ENCODE data around the gene PLCH2.

Gene PLCH2

DNA sequence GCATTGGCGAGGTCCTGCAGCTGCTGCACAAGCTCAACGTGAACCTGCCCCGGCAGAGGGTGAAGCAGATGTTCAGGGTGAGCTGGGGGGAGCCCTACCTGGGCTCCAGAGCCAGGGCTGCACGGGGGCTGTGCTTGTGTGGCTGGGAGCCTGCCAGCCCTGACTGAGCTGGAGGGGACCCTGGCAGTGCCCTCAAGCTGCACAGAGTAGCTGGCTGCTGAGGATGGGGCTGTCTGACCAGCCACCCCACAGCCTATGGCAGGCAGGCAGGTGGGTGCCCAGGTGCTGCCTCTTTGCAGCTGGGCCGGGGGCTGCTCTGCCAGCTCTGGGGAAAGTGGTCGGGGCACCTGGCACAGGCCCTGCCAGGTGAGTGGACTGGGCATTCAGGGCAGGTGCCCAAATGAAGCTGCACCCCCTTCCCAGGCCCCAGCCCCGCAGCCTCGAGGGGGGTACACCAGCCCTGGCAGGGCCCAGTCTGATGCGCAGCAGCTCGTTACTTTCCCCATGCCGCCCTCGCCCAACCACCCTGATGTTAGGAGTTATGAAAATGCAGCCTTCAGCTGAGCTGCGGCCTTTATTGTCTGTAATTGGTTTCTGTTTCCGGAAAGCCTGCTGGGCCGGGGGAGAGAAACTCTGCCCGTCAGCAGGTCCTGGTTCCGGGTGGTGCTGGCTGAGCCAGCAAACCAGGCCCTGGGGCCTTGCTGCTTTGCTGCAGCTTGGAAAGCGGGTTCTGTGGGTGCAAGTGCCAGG, 4.3 kb downstream of the PLCH2 start:
- no peak for DNase-seq

GRCh38 chr1:2480986-2481364, 4.9 kb downstream of the PLCH2 start:
- DNase-seq, result no peak

DNA sequence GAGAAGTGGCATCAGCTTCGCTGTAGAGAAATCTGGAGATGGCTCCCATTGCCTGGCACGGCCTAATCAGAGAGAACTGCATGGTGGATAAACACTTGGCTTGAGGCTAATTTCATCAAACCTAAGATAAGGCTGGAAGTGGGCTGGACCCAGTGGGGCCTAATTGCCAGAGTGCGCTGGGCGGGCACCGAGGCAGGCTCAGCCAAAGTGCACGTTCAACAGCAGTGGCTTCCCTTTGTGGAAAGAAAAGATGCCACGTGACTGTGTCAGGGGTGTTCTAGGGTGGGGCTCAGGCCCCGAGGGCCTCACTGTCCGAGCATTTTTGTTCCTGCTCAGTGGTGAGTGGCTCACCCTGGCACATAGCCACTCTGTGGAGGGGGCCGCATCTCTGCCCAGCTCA, 5.8 kb downstream of the PLCH2 start:
- no peak for DNase-seq

DNA sequence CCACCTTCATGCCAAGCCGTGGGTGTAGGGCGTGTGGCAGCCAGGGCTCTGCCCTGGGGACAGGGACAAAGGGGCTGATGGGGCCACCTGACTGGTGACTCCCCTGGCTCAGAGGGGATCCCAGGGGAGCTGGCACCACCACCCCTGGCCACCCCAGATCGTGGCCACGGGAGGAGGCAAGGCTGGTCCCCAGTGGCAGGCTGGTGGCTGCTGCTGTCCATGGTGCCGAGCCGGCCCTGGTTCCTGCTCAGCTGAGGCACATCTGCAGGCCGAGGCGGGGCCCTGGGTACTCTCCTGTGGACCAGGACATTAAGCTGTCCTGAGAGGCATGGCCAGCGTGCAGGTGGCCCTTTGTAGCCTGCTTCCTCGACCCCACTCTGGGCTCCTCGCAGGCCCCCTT, 6.5 kb downstream of the PLCH2 start:
- DNase-seq, result no peak

DNA sequence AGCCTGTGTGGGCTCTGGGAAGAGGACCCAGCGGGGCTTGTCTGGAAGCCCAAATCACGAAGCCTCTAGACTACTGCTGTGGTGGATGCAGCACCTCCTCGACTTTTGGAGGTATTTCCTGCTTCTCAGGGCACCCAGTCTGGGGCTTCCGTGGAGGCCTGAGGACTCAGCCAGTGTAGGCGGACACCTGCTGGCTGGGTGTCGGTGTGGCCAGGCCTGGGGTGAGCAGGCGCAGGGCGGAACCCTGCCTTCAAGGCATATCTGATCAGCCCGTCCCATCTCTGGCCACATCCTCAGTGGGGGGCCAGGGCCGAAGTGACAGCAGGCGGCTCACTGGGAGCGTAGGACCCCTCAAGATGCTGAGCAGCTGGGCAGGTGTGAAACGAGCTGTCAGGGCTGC, 6.9 kb downstream of the PLCH2 start:
- no peak for DNase-seq

DNA sequence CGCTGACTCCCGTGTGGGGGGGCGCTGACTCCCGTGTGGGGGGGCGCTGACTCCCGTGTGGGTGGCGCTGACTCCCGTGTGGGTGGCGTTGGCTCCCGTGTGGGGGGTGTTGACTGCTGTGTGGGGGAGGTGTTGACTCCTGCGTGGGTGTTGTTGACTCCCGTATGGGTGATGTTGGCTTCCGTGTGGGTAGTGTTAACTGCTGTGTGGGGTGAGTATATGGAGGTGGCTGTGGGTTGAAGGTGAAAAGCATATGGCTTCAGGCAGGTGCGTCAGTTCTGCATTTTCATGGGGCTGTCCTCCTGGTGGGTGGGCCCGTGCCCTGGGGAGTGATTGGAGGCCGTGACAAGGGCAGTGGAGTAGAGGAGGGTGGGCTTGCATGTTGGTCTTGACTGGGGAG, 7.9 kb downstream of the PLCH2 start:
- no peak for DNase-seq

DNA sequence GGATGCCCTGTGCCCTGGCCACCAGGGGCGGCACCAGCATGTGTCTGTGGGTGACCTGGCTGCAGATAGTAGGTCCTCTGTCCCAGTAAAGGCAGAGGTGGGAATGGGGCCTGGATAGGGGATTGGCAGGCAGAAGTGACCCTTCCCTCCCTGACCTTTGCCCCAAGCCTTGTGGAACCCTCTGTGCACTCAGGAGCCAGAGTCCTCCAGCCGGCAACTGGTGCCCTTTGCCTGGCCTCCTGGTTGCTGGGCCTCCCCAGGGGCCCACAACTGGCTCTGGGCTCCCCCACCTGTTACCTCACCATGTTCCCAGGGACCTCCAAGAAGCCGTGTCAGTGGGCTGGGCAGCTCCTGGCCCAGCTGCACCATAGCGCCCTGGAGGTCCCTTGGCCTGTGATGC, 10.0 kb downstream of the PLCH2 start:
- no peak for DNase-seq

DNA sequence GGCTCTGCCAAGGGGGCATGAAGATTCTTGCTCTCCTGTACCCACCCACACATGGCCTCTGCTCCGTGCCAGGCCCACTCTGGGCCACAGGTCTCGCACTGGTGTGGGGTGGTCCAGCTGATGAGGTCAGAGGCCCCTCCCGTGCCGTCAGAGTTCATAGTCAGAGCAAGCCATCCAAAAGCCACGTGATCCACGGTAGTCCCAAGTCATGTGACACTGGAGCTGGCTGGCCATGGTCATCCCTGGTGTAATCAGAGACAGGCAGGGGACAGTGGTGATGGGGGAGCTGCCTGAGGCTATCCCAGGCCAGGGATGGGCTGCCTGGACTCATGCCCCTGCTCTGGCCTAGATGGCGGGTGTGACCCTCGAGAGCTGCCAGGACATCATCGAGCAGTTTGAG, 10.5 kb downstream of the PLCH2 start:
- no peak for DNase-seq

GRCh38 chr1:2488688-2489087, 12.6 kb downstream of the PLCH2 start:
- DNase-seq, result no peak

DNA sequence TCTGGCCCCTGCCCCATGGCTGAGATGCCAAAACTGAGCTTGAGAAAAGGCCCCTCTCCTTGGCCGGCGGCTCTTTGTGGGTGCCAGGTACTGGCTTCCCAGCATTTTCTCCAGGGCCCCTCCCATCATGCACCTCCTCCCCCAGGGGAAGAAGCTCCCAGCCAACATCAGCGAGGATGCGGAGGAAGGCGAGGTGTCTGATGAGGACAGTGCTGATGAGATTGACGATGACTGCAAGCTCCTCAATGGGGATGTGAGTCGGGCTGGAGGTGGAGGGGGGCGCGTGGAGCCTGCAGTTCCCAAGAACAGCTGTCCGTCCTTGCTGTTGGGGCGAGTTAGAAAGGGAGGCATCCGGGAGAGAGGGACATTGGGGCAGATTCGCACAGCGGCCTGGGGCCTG, 13.5 kb downstream of the PLCH2 start:
- no peak for DNase-seq

GRCh38 chr1:2492091-2492490, 16.0 kb downstream of the PLCH2 start:
- no peak for DNase-seq

DNA sequence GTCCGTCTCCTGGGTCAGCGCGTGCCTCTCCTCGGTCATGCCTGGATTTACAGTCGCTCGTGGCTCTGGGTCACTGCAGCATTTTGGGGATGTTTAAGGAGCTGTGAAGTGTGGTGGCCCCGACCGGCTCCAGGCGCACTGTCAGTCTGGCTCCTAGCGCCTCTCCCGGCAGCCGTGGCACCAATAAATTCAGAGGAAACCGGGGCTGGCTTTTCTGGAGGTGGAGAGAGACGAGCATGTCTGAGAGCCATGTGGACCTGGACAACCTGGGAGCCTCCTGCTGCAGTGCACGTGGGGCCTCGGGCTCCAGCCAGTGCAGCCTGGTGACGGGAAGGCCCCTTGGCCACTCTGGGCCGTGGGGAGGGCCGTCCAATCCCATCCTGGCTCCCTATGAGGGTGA, 17.1 kb downstream of the PLCH2 start:
- DNase-seq, result no peak

GRCh38 chr1:2493691-2494322, 17.7 kb downstream of the PLCH2 start:
- DNase-seq, result no peak

- DNase-seq, result no peak
These were observed 18.2 kb downstream of the PLCH2 start for GRCh38 chr1:2494323-2494693.

GRCh38 chr1:2495026-2495425, 18.9 kb downstream of the PLCH2 start:
- DNase-seq, result no peak

DNA sequence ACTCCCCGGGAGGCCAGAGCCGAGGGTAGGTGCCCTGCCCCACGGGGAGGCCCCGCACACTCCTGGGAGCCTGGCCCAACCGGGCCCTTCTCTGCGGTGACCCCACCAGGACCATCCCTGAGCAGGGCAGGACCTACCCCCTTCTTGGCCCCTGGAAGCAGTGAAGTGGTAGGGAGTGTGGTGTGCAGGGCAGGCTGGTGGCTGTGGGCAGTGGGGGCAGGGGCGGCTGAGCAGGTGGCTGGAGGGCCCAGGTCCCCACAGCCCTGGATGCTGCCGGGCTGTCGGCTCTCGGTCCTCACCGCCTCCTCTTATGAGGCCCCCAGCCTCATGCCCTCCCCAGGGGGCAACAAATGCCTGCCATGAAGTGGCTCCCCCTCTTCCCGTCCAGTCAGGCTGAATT, 19.5 kb downstream of the PLCH2 start:
- DNase-seq, result no peak

DNA sequence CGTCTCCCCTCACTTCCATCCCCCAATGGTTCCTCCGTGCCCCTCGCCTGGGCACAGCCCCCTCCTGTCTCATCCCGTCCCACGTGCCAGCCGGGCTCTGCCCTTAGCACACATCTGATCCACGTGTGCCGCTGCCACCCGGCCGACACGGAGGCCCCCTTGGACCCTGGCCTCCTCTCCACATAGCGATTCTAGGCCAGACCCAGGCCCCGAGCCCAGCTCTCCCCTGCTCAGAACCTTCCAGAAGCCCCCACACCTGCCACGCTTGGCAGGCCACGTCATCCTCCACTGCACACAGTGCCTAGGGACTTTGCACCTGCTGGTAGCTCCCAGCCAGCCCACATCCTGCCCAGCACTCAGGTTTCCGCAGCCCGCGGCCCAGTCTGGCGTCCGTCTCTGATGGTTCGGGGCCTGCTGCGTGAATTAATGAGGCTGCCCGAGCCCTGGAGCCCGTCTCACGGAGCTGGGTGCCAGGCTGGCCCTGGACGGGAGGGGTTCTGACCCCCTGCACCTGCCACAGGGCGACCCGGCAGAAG, 20.1 kb downstream of the PLCH2 start:
- no peak for DNase-seq

GRCh38 chr1:2496746-2497145, 20.7 kb downstream of the PLCH2 start:
- DNase-seq, result no peak

GRCh38 chr1:2497891-2498290, 21.8 kb downstream of the PLCH2 start:
- no peak for DNase-seq

- DNase-seq, result no peak
These were observed 22.6 kb downstream of the PLCH2 start for GRCh38 chr1:2498648-2499047.

- DNase-seq, result no peak
These were observed 23.2 kb downstream of the PLCH2 start for GRCh38 chr1:2499260-2499659.

- DNase-seq, result peak; percentile 24
These were observed 24.0 kb downstream of the PLCH2 start for GRCh38 chr1:2499986-2500596.

DNA sequence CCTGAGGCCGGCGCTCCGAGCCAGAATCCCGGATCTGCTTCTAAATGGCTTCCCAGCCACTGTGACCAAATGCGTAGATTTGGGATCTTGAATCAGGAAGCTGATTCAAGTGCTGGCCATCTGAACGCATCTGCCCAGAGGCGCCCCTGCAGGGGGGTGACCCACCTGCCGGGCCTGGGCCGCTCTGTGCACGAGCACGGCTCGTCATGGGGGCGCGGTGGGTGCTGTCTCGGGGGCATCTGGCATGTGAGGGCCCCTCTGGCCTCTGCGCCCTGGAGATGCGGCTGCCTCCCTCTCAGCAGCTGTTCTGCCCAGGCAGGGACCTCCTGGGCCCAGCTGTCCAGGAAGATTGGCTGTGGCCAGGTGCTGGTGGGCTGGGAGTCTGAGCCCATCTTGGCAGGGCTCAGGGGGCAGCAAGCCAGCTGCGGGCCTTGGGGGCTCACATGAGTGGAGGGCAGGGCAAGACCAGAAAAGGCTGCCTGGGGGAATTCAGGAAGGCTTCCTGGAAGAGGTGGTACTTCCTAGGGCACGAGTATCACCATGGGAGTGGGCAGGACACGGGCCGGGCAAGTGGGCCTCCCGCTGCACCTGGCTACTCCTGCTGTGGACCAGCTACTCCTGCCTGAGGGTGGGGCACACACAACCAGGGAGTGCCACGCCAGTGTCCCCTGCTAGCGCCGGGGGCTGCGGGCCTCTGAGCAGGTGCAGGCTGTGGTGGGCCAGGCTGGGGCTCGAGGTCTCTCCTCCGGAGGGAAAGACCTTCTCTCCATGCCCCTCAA, 25.1 kb downstream of the PLCH2 start:
- DNase-seq, result no peak

DNA sequence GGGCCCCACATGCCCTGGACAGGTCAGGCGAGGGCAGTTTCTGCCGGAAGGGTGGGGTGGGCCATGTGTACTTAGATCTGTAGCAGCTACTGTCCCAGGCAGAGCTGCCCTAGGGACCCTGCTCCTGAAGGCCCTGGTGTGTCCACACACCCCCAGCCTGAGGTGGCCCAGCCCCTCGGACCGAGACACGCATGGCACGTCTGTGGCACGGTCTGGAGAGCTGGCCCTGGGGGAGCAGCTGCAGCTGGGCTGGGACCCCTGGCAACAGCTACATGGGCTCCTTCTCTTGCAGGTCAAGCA, 25.7 kb downstream of the PLCH2 start:
- no peak for DNase-seq
